CD4-positive, alpha-beta T cell treated with Interleukin-6 for 4 hours (primary cell): ENCODE data around the gene RPL32.
A peak's percentile ranks its signal among the peaks of the same experiment; 100 is the strongest.
"Not testable (repeated sequence)": the region's sequence is repeated elsewhere in the genome, so short reads cannot be mapped to it uniquely, and the experiment has no call there.

ENCODE experiments used
- DNase-seq: peaks from one replicate; pipeline ENCODE4 v3.0.0-alpha.2; 2020; ENCODE audit warnings: mixed read lengths

Gene RPL32

GRCh38 chr3:12841149-12841969 lies at the start of gene RPL32:
Gene RPL32, minus strand, starts transcription at chr3:12841565. Its CDS starts 1,328 bp downstream, at chr3:12840237.
- peak; percentile 85 for DNase-seq

DNA sequence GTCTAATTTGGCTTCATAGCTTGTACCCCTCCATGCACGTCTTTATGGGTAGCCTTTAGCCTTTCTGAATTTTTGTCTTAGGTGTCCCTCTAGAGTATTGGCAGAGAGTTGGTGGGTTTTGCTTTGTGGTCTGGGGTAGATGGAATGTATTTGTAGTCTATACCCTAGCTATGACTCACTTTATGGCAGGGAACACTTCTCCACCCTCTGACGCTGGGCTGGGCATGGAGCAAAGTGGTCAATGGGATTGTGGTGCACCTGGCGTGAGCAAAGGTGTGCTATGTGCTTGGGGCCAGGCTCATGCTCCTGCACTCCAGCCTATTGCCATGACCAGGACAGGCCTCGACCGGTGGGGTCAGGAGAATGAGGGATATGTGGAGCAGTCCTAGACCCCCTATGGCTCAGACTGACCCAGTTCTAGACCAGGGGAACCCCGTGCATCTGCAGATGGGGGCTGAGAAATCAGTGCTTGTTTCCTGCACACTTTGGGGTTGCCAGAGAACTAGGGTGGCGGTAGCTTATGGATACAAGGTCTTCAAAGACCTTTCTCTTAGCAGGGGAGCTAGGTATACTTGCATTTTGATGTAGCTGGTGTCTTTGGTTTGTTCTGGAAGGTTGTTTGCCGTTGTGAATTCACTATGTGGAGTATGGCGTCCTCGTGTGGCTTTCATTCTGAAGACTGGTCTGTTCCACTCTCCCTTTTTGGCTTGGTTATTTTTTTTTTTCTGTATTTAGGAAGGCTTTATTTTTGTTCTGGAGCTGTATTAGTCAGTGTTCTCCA lies 49.4 kb upstream of the RPL32 start:
- DNase-seq = no peak

- no peak for DNase-seq
Observed at GRCh38 chr3:12886736-12887135, 45.4 kb upstream of the RPL32 start.

- no peak for DNase-seq
Observed at GRCh38 chr3:12886106-12886679, 44.8 kb upstream of the RPL32 start.

- no peak for DNase-seq
Observed at GRCh38 chr3:12885583-12885930, 44.2 kb upstream of the RPL32 start.

GRCh38 chr3:12884790-12885582 lies 43.6 kb upstream of the RPL32 start:
- no peak for DNase-seq

GRCh38 chr3:12884186-12884680 lies 42.9 kb upstream of the RPL32 start:
- no peak for DNase-seq

- DNase-seq = no peak
Observed at GRCh38 chr3:12882336-12883310, 41.3 kb upstream of the RPL32 start.

DNA sequence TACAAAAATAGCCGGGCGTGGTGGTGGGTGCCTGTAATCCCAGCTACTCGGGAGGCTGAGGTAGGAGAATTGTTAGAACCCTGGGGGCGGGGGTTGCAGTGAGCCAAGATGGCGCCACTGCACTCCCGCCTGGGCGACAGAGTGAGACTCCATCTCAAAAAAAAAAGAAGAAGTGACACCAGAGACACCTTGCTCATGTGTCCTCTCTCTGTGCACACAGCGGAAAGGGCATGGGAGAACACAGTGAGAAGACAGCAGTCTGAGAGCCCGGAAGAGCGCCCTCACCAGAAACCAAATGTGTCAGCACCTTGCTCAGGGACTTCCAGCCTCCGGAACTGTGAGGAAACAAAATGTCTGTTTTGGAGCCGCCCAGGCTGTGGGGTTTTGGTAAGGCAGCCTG lies 40.5 kb upstream of the RPL32 start:
- DNase-seq = not testable (repeated sequence)

- no peak for DNase-seq
Observed at GRCh38 chr3:12879191-12879815, 37.9 kb upstream of the RPL32 start.

DNA sequence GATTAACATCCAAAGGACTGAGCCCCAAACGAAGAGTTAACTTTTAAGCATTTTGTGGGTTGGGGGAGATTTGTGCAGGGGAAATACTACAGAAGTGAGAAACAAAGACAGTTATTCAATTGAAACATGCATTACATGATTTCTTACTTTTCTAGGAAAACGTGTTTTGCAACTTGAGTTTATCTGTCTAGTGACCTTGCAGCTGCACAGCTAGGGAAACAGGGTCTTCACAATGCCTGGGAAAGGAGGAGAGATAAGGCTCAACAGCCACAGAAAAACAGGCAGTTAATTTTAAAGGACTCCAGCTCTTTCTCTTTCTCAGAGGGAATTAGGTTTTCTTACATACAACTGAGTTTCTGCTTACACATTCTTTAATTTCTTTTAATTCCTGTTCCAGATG lies 37.4 kb upstream of the RPL32 start:
- DNase-seq = not testable (repeated sequence)

GRCh38 chr3:12878141-12878574 lies 36.8 kb upstream of the RPL32 start:
- no peak for DNase-seq

GRCh38 chr3:12877040-12877439 lies 35.7 kb upstream of the RPL32 start:
- no peak for DNase-seq

GRCh38 chr3:12875857-12876836 lies 34.8 kb upstream of the RPL32 start:
- DNase-seq = peak; percentile 32

- DNase-seq = no peak
Observed at GRCh38 chr3:12871404-12871983, 30.1 kb upstream of the RPL32 start.

DNA sequence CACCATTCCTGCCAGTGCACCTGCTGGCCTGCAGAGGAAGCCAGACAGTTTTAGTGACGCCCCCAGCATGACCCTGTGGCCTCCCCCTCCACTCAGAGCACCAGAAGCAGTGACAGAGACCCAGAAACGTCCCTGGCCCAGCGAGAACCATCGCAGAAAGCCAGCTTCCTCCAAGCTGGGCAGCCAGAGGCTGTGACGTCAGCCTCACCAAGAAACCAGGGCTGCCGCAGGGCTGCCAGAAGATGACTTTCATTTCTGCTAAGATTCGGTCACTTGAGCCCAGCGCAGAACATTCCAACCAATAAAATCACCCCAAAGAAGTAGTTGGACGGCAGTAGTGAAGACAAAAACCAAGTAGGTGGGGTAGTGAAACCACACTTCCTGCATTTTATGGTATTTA lies 29.6 kb upstream of the RPL32 start:
- peak; percentile 33 for DNase-seq

GRCh38 chr3:12869035-12869621 lies 27.8 kb upstream of the RPL32 start:
- peak; percentile 47 for DNase-seq
